Erythroblast (primary cell): ENCODE data around the gene ARIH1.
"Not testable (repeated sequence)": the region's sequence is repeated elsewhere in the genome, so short reads cannot be mapped to it uniquely, and the experiment has no call there.

ENCODE experiments used
- DNase-seq, 2 experiments: peaks; one replicate each; lab custom pipeline; 2025; lab: John Stamatoyannopoulos, UW
- GATA1 ChIP-seq: IDR thresholded peaks from 2 replicates; pipeline ENCODE4 v1.6.1; 2011; ENCODE audit warnings: low read depth, mild to moderate bottlenecking, control low read depth, low read length, moderate library complexity
- POLR2A ChIP-seq: IDR thresholded peaks from 2 replicates; pipeline ENCODE4 v1.6.1; 2011; ENCODE audit warnings: mild to moderate bottlenecking, low read length

ARIH1 gene

GRCh38 chr15:72585476-72586058, 111.4 kb downstream of the ARIH1 start:
- peak in 1 of 2 experiments; percentile 10 for DNase-seq
- no peak for TF ChIP-seq GATA1
- no peak for TF ChIP-seq POLR2A

- no peak for DNase-seq
- TF ChIP-seq GATA1 (no peak), POLR2A (no peak)
Observed at GRCh38 chr15:72588096-72588495, 114.0 kb downstream of the ARIH1 start.

- TF ChIP-seq GATA1 = no peak
- TF ChIP-seq POLR2A = no peak
Observed at GRCh38 chr15:72590427-72590826, 116.3 kb downstream of the ARIH1 start.

GRCh38 chr15:72591361-72591760, 117.2 kb downstream of the ARIH1 start:
- no peak for TF ChIP-seq GATA1
- no peak for TF ChIP-seq POLR2A
- DNase-seq = no peak

More at GRCh38 chr15:72590427-72590826, 116.3 kb downstream of the ARIH1 start:
- DNase-seq = no peak

GRCh38 chr15:72592097-72592496, 118.0 kb downstream of the ARIH1 start:
- TF ChIP-seq GATA1 (no peak), POLR2A (no peak)
- peak; percentile 13 to 58 for DNase-seq

- TF ChIP-seq POLR2A = no peak
- TF ChIP-seq GATA1 = no peak
- no peak for DNase-seq
Observed at GRCh38 chr15:72592676-72593075, 118.5 kb downstream of the ARIH1 start.

GRCh38 chr15:72593838-72594237, 119.7 kb downstream of the ARIH1 start:
- no peak for TF ChIP-seq GATA1
- TF ChIP-seq POLR2A = no peak

GRCh38 chr15:72599855-72600464, 125.8 kb downstream of the ARIH1 start:
- DNase-seq = peak; percentile 41 to 71
- TF ChIP-seq GATA1 = no peak
- TF ChIP-seq POLR2A = no peak

More at GRCh38 chr15:72593838-72594237, 119.7 kb downstream of the ARIH1 start:
- no peak for DNase-seq

- no peak for DNase-seq
- TF ChIP-seq GATA1 = no peak
- no peak for TF ChIP-seq POLR2A
Observed at GRCh38 chr15:72604794-72605193, 130.7 kb downstream of the ARIH1 start.

- not testable (repeated sequence) for DNase-seq
Observed at GRCh38 chr15:72608084-72608483, 134.0 kb downstream of the ARIH1 start.

- no peak for DNase-seq
- TF ChIP-seq GATA1 = no peak
- TF ChIP-seq POLR2A = no peak
Observed at GRCh38 chr15:72609862-72610261, 135.7 kb downstream of the ARIH1 start.

GRCh38 chr15:72612324-72612723, 138.2 kb downstream of the ARIH1 start:
- DNase-seq = not testable (repeated sequence)

- DNase-seq = no peak
- TF ChIP-seq GATA1 (no peak), POLR2A (no peak)
Observed at GRCh38 chr15:72614810-72615532, 140.8 kb downstream of the ARIH1 start.

GRCh38 chr15:72615533-72616233, 141.6 kb downstream of the ARIH1 start:
- DNase-seq = not testable (repeated sequence)
